HG02798 (cell line): ENCODE data around the gene KIRREL2.
A peak's percentile ranks its signal among the peaks of the same experiment; 100 is the strongest.
"Not testable (repeated sequence)": the region's sequence is repeated elsewhere in the genome, so short reads cannot be mapped to it uniquely, and the experiment has no call there.

ENCODE experiments used
- ATAC-seq: cut with Tn5 transposase; IDR thresholded peaks from one replicate; pipeline ENCODE4 v1.9.1; 2021; ENCODE audit warnings: mild to moderate bottlenecking; ENCODE audit not compliant: unreplicated experiment, poor library complexity

Gene KIRREL2

DNA sequence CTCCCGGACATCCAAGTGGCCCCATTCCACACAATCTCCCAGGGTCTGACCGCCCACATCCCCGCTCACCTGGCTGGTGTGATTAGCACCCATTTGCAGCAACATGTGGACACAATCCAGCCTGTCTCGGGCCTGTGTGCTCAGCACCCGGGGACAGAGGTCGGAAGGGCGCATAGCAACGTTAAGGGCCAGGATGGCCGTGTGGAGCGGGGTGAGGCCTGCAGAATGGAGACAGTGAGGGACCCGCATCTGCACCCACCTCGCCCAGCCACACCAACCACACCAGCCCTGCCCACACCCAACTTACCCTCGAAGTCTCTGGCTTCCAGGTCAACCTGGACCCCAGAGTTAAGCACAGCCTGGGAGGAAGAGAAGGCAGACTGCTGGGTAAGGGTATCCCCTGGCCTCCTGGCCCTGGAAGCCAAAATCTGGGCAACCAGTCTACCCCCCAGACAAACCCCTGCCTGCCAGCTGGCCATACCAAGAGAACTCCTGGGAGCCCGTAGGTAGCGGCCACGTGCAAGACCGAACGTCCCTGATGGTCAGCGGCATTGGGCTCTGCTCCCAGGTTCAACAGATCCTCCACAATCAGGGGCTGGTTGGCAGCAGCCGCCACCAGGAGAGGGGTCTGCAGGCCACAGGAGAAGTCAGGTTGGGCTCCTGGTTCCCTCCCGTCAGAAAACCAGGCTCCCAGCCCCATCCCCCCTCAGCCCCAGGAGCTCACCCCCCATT, 39.4 kb downstream of the KIRREL2 start:
- ATAC-seq: no peak

DNA sequence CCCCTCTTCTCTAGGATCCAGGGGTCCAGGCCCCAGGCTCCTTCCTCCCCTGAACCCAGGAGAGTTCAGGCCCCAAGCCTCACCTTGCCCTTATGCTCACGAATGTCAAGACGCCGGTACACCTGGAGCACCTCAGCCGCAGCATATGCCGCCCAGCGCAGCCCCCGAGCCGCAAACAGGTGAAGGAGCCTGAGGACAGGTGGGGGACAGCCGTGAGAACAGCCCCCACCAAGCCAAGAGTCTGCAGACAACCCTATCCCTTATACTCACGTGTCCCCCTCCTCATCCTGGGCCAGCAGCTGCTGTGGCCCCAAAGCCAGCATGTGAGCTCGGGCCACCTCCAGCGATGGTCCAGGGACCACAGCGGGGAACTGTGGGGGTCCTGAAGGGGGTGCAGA, 39.9 kb downstream of the KIRREL2 start:
- ATAC-seq: no peak

DNA sequence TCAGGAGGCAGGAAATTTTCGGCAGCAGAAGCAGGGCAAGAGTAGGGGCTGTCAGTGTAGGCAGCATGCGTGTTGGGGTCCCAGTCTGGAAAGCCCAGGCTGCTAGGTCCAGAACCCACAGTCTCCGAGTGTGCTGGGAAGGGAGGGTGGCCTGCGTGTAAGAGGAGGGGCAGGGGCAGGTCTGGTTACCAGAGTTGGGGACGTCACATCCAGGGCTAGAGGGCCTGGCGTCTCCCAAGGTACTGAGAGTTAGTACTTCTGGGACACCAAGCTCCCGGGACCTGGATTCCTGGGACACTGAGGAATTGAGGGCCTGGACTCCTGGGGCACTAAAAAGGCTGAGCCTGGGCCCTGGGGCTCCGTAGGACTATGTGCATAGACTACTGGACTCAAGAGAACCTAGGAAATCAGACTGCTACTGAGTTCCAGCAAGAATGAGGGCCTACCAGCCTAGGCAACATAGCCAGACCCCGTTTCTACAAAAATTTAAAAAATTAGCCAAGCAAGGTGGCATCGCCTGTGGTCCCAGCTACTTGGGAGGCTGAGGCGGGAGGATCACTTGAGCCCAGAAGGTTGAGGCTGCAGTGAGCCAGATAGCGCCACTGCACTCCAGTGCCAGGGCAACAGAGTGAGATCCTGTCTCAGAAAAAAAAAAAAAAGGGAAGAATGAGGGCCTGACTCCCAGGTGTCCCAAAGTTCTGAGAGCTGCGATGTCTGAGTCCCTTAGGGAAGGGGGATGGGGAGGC, 41.2 kb downstream of the KIRREL2 start:
- ATAC-seq: no peak

DNA sequence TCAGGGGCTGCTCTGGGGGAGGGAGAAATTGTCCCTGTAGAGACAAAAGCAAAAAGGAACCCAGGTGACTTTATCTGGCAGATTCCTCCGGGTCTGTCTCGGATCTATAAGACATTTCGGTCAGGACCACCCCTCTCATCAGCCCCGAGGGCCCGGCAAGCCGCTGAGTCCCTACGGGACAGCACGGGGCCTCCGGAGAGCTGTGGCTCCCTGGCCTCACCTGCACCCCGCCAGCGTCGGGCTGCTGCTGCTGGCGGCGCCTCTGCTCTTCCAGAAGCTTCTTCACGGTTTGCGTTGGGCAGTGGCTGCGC, 41.7 kb downstream of the KIRREL2 start:
- no peak for ATAC-seq

DNA sequence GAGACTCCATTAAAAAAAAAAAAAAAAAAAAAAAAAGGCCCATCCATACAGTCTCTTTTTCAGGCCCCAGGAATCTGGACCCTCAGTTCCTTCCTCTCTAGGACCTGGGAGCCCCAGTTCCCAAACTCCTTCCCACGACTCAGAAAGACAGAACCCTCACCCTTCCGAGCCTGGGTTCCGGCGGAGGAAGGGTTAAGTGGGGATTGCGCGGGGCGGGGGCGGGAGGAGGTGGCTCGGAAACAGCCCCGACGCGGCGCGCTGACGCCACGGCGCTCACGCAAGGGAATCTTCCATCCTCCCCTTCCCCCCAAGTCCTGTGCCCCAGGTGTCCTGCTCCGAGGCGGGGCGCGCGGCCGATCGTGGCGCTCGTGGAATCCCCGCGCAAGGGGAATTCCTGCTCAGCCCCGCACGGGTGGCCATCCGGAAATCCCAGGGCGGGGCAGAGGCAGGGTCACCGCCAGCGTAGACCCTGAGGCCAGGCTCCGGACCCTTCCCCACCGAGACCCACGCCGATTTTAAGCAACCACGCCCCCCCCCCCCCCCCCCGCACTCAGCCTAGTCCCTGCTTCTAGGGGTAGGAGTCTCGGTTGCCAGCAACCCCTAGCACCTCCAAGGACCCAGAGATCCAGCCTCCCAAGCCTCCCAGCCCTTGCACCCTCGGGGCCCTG, 43.0 kb downstream of the KIRREL2 start:
- ATAC-seq: peak; percentile 63

DNA sequence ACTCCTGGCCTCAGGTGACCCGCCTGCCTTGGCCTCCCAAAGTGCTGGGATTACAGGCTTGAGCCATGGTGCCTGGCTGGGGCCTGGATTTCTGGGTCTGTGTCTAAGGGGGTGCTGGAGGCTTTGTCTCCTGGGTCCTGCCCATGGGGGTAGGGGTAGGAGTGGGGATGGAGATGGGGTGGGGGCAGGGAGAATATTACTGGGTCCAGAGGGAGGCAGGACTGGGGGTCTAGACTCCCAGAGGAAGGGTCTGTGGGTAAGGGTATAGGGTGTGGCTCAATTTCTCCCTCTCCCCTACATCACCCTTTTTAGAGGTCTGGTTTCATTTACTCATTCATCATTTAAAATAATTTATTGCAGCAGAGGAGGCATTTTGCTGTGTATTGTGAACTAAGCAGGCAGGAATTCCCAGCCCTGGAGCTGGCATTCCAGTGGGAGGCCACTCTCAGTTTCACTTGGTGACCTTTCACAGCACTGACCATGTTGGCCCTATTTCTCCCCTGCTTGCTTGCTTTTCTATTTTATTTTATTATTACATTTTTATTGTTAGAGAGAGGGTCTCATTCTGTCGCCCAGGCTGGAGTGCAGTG, 44.4 kb downstream of the KIRREL2 start:
- ATAC-seq: no peak

DNA sequence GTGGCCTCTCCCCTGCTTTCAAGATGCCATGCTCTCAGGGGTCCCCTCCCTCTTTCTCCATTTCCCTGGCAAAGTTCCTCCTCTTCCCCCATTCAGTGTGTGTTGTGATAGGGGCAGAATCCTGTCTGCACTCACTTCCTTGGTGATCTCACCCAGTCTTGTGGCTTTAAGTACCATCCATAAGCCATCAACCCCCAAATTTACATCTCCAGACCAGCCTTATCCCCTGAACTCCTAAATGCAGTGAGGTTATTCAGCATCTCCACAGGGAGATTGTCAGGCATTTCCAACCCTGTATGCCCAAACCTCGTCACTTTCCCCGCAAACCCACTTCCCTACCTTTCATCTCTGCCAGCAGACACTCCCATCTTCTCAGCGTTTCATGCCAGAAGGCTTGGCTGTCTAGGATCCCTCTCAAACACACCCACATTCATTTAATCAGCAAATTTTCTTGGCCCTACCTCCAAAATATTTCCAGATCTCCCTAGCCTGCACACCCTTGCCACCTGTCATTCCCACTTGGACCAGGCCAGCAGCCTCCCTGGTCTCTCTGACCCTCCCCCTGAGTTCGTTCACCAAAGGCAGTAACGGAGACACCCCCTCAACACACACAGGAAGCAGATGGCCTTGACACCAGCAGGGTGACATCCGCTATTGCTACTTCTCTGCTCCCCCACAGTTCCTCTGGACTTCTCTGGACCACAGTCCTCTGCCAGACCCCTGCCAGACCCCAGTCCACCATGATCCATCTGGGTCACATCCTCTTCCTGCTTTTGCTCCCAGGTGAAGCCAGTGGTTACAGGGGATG, 45.3 kb downstream of the KIRREL2 start, which contains the start of gene HCST:
TSS of gene HCST (plus strand) at position 676 of the 808 bp plus-strand sequence. CDS start at position 741, 65 bp downstream.
- no peak for ATAC-seq

DNA sequence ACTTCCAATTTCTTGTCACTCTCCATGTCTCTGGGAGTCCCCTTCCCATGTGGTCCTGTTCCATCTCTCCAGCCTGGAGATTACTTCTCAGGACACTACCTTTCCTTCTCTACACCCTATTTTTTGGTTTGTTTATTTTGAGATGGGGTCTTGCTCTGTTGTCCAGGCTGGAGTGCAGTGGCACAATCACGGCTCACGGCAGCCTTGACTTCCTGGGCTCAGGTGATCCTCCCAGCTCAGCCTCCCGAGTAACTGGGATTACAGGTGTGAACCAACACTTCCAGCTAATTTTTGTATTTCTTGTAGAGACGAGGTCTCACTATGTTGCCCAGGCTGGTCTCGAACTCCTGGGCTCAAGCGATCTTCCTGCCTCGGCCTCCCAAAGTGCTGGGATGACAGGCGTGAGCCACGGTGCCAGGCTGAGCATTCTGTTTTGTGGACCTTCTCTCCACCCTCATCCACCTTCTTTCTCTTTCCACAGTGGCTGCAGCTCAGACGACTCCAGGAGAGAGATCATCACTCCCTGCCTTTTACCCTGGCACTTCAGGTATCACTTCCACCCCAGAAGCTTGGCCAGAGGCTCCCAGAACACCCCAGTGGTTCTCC, 46.3 kb downstream of the KIRREL2 start:
- ATAC-seq: no peak

DNA sequence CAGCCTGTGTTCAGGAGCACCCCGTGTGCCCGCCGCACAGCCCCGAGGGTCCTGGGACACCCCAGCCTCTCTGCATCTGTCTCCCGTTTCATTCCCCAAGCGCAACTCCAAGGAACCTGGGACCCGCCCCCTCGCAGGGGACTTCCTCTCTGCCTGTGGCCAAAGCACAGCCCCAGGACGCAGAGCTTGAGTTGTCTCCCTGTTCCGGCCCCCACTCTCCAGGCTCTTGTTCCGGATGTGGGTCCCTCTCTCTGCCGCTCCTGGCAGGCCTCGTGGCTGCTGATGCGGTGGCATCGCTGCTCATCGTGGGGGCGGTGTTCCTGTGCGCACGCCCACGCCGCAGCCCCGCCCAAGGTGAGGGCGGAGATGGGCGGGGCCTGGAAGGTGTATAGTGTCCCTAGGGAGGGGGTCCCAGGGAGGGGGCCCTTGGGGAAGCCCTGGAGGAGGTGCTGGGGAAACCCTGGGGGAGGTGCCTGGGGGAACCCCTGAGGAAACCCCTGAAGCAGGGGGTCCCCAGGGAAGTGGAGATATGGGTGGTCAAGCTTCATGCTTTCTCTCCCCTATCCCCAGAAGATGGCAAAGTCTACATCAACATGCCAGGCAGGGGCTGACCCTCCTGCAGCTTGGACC, 47.0 kb downstream of the KIRREL2 start:
- ATAC-seq: peak; percentile 41

DNA sequence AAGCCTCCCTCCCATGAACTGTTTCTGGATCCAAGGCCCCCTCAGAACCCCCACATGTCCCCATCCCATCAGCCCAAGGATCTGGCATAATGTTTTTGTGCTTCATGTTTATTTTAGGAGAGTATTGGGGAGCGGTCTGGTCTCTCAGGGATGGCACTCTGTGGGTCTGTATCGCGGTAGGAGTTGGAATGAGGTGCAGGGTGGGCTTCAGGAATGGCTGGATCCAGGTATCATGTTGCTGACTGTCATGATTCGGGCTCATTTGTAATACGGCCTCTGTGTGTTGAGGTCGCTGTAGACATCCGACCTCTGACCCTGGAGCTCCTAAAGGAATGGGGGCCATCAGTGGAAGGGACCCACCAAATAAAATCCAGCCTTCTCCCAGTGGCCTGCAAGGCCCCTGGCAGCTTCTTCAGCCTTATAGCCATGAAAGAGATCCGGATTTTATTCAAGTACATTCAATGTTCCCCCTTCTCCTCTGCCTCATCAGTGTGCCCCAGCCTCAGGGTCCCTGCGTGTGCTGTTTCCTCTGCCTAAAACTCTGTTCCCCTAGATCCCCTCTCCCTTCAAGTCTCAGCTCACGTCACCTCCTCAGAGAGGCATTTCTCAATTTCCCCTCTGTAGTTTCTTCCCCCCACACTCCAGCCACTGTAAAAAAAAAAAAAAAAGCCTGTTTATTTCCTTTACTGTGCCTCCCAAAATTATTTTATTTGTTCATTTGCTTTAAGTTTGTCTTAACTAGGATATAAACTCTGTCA, 47.8 kb downstream of the KIRREL2 start:
- ATAC-seq: no peak

DNA sequence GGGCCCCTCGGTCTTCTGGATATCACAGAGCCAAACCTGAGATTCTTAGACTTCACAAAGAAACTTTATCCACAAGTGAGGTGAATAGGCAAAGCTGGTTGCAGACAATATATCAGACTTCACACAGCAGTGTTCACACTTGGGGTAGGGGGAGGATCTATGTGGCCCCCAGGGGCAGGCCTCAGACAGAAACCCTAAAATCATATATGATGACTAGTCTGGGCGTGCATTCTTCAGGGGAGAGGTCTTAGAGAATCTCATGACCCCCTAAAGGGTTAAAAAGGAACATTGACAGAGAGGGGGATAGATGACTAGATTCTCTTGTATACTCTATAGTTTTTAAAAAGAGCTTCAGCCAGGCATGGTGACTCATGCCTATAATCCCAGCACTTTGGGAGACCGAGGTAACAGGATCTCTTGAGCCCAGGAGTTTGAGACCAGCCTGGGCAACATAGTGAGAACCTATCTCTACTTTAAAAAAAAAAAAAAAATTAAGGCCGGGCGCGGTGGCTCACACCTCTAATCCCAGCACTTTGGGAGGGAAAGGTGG, 48.5 kb downstream of the KIRREL2 start:
- no peak for ATAC-seq

DNA sequence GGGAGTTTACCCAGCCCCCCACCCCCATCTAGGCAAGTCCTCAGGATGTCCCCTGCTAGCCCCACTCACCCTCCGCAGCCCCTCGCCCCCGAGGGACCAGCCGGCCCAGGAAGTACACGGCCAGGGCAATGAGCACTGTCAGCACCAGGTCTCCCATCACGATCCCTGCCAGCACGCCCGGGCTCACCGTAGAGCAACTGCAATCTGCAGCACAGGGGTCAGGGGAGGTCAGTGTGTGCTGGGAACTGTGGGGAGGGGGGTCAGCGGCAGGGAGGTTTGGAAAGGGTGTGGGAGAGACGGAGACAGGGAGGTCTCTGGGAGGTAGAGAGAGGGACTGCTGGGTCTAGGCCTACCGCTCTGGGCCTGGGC, 50.6 kb downstream of the KIRREL2 start:
- ATAC-seq: no peak

DNA sequence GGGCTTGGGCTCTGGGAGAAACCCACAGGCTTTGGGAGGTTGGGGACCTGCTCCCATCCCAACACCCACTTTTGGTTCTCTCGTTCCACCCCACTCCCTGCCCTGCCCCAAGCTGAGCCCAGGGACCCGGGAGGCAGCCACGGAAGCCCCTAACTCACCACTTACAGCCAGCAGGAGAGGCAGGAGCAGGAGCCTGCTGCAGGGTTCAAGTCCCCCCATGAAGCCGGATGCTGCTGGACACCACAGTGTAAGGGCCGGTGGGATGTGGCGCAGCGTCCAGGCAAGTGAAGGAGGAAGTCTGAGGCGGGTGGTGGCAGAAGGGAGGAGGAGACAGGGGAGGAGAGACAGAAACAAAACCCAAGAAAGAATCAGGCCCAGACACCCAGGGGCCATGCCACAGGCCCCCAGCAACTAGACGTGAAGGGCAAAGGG, 51.3 kb downstream of the KIRREL2 start, which contains the start of gene TYROBP:
TSS of gene TYROBP (minus strand) at position 286 of the 432 bp plus-strand sequence. CDS start at position 219, 67 bp downstream.
- ATAC-seq: no peak

DNA sequence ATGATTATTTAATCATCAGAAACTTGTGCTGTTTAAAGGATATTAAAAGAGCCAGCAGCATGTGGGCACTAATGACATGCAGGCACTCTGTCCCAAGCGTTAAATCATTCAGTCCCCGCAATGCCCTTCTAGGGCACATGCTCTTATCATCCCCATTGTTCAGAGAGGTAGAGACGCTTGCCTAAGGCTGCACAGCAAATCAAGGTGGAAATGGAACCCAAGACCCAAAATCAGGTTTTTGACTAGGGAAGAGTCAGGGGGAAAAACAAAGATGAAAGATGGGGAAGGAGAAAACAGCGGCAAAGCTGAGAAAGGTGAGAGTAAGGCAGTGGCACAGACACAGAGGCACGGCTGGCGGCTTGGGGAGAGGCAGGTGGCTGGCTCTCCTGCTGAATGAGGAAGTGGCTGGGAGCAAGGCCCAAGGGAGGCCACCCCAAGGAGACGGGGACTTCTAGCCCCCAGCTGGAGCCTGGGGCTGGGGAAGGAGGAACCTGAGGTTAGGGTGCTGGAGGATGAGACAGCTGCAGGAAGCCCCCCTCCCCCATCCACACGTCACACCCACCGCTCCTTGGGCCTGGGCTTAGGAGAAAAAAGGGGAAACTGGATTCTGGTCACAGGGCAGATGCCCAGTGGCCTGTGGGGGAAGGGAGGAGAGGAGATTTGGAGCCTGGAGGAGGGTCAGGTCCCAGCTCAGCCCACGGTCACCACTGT, 52.4 kb downstream of the KIRREL2 start:
- peak; percentile 45 for ATAC-seq

DNA sequence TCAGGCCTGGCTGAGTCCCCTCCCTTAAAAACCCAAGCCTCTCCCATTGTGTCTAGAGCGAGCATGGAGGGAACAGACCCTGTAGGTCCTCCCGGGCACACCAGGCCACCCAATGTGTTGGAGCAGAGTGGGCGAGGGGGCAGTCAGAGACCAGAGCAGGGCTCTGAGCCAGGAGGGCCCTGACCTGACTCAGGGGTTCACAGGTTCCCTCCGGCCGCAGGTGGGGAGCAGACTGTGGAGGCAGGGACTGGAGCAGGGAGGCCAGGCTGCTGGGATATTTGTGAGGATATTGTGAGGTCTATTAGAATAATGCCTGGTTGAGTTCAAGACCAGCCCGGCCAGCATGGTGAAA, 52.9 kb downstream of the KIRREL2 start:
- ATAC-seq: peak; percentile 7

DNA sequence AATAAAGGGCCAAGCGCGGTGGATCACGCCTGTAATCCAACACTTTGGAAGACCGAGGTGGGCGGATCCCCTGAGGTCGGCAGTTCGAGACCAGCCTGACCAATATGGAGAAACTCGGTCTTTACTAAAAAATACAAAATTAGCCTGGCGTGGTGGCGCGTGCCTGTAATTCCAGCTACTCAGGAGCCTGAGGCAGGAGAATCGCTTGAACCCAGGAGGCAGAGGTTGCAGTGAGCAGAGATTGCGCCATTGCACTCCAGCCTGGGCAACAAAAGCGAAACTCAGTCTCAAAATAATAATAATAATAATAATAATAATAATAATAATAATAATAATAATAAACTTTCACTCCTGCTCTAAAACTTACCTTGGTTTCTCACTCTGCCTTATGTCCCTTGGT, 53.6 kb downstream of the KIRREL2 start:
- ATAC-seq: not testable (repeated sequence)

DNA sequence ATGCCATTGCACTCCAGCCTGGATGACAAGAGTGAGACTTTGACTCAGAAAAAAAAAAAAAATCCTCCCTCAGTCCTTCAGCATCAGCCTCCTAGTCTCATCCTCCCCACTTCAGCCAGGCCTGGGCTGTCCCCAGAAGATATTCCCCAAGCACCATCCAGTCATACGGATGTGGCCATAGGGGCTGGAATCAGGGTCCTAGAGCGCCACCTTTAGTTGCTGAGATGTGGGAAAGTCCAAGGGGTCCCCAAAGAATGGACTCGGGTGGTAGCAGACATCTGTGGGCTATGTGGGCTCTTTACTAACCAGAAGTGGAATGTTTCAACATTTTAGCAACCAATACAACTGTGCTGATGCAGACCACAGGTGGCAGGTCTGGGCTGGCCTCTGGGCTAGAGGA, 54.5 kb downstream of the KIRREL2 start:
- ATAC-seq: no peak

DNA sequence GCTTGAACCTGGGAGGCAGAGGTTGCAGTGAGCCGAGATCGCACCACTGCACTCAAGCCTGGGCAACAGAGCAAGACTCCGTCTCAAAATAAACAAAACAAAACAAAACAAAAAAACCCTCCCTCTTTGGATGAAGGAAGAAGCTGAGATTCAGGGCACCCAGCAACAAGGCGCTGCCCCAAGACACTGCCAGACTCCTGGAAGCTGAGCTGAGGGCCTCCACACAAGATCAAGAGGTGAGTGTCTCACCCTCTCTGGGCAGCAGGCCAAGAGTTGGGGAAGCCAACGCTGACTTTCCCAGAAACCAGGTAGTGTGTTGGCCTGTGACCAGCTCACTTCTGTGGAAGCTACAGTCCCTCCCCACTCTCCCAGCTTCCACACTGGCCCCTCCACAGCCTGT, 55.1 kb downstream of the KIRREL2 start:
- ATAC-seq: no peak
